Measurements from ENCODE around the gene NPIPB4.
A peak's percentile ranks its signal among the peaks of the same experiment; 100 is the strongest.
"Not testable (repeated sequence)": the region's sequence is repeated elsewhere in the genome, so short reads cannot be mapped to it uniquely, and the experiment has no call there.

NPIPB4 gene

GRCh38 chr16:21857656-21858055 is at the start of gene NPIPB4:
Gene NPIPB4 (minus strand): TSS chr16:21857756. CDS start chr16:21857378, 378 bp downstream.
- not testable (repeated sequence) for H3K4me3 ChIP-seq (ENCODE audit: low read depth, low read length)

- not testable (repeated sequence) for H3K4me3 ChIP-seq (ENCODE audit: low read depth, low read length)
Observed at GRCh38 chr16:21898998-21899397, 41.4 kb upstream of the NPIPB4 start.

- H3K4me3 ChIP-seq (ENCODE audit: low read depth, low read length): not testable (repeated sequence)
Observed at GRCh38 chr16:21881988-21882387, 24.4 kb upstream of the NPIPB4 start.

- H3K4me3 ChIP-seq (ENCODE audit: low read depth, low read length): not testable (repeated sequence)
Observed at GRCh38 chr16:21837186-21837585, 20.4 kb downstream of the NPIPB4 start.

- H3K4me3 ChIP-seq (ENCODE audit: low read depth, low read length): not testable (repeated sequence)
Observed at GRCh38 chr16:21836334-21836733, 21.2 kb downstream of the NPIPB4 start.

GRCh38 chr16:21835747-21836146 is 21.8 kb downstream of the NPIPB4 start:
- not testable (repeated sequence) for H3K4me3 ChIP-seq (ENCODE audit: low read depth, low read length)

GRCh38 chr16:21834211-21834610 is 23.3 kb downstream of the NPIPB4 start:
- not testable (repeated sequence) for H3K4me3 ChIP-seq (ENCODE audit: low read depth, low read length)

GRCh38 chr16:21829929-21830328 is 27.6 kb downstream of the NPIPB4 start:
- not testable (repeated sequence) for H3K4me3 ChIP-seq (ENCODE audit: low read depth, low read length)

GRCh38 chr16:21826067-21826706 is 31.4 kb downstream of the NPIPB4 start:
- not testable (repeated sequence) for H3K4me3 ChIP-seq (ENCODE audit: low read depth, low read length)

GRCh38 chr16:21825526-21825925 is 32.0 kb downstream of the NPIPB4 start:
- H3K4me3 ChIP-seq (ENCODE audit: low read depth, low read length): not testable (repeated sequence)

GRCh38 chr16:21823258-21823657 is 34.3 kb downstream of the NPIPB4 start:
- H3K4me3 ChIP-seq (ENCODE audit: low read depth, low read length): not testable (repeated sequence)

- not testable (repeated sequence) for H3K4me3 ChIP-seq (ENCODE audit: low read depth, low read length)
Observed at GRCh38 chr16:21820908-21821465, 36.6 kb downstream of the NPIPB4 start.

- peak overlapping the region; percentile 57 for H3K4me3 ChIP-seq (ENCODE audit: low read depth, low read length)
Observed at GRCh38 chr16:21820028-21820907, 37.3 kb downstream of the NPIPB4 start.

- peak overlapping the region; percentile 57; the same call in 1 of the 2 replicates for H3K4me3 ChIP-seq (ENCODE audit: low read depth, low read length)
Observed at GRCh38 chr16:21819617-21820016, 37.9 kb downstream of the NPIPB4 start.

- not testable (repeated sequence) for H3K4me3 ChIP-seq (ENCODE audit: low read depth, low read length)
Observed at GRCh38 chr16:21817012-21817411, 40.5 kb downstream of the NPIPB4 start.

- not testable (repeated sequence) for H3K4me3 ChIP-seq (ENCODE audit: low read depth, low read length)
Observed at GRCh38 chr16:21815694-21816093, 41.9 kb downstream of the NPIPB4 start.

GRCh38 chr16:21802375-21802663 is 55.2 kb downstream of the NPIPB4 start:
- not testable (repeated sequence) for H3K4me3 ChIP-seq (ENCODE audit: low read depth, low read length)
